Coronary artery (tissue), 2 donors: ENCODE data around the gene PSMG3.
"Not testable (repeated sequence)": the region's sequence is repeated elsewhere in the genome, so short reads cannot be mapped to it uniquely, and the experiment has no call there.

Experiments
- DNase-seq: peaks from one replicate; pipeline ENCODE4 v3.0.0-alpha.2; 2017; ENCODE audit warnings: low spot score
- H3K27ac ChIP-seq, 2 donors: fragments of 200-600 bp; sonication (generic); one replicate each; pipeline ENCODE4 v1.5.1; 2016 to 2019
- H3K4me3 ChIP-seq: fragments of 200-600 bp; sonication (generic); 2 replicates; pipeline ENCODE4 v1.5.1; 2016; ENCODE audit warnings: mild to moderate bottlenecking, moderate library complexity
- CTCF ChIP-seq: fragments of 200-600 bp; sonication (generic); IDR thresholded peaks from one replicate; pipeline ENCODE4 v1.5.1; 2019; ENCODE audit warnings: antibody characterized with exemption

PSMG3 gene

DNA sequence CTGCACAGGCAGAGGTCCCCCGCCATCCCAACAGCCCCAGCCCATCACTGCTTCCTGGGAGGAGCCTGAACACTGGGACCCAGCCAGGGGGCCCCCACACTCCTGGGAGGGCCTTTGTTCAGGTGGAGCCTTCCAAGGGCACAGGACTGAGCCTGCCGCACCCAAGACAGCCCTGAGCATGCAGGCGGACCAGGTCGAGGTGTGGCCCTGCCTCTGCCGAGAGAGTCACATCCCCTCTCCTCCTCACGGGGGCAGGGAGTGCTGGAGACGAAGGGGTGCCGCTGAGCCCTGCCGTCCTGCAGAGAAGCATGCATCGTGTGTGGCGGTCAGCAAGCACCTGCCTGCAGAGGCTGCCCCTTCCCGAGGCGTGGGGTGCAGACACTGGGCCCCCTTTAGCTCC is 46.6 kb downstream of the PSMG3 start:
- Histone ChIP-seq H3K27ac (no peak overlapping the region), H3K4me3 (no peak overlapping the region)
- TF ChIP-seq CTCF: no peak
- DNase-seq: no peak

GRCh38 chr7:1521456-1521855 is 48.4 kb downstream of the PSMG3 start:
- TF ChIP-seq CTCF: no peak
- H3K4me3 ChIP-seq: no peak overlapping the region
- DNase-seq: no peak
- H3K27ac ChIP-seq: no peak overlapping the region

- TF ChIP-seq CTCF: no peak
- no peak overlapping the region for H3K4me3 ChIP-seq
- no peak overlapping the region for H3K27ac ChIP-seq
- DNase-seq: no peak
These were observed 49.1 kb downstream of the PSMG3 start for GRCh38 chr7:1520539-1521234.

- not testable (repeated sequence) for H3K27ac ChIP-seq, H3K4me3 ChIP-seq, DNase-seq
These were observed 50.4 kb downstream of the PSMG3 start for GRCh38 chr7:1519322-1519922.
